ENCODE measurements around the gene CERS5.

The CERS5 gene

GRCh38 chr12:50104417-50105366 is 62.5 kb downstream of the CERS5 start:
- no peak overlapping the region for H3K18ac ChIP-seq (ENCODE audit: low read length)
- H2AFZ ChIP-seq (ENCODE audit: insufficient read depth, low read length, poor library complexity) = no peak overlapping the region
- H2BK12ac ChIP-seq (ENCODE audit: low read length) = no peak overlapping the region
- no peak overlapping the region for H4K12ac ChIP-seq (ENCODE audit: low read depth, low read length)
- no peaks in the 10 kb centered on the region for H3K79me2 ChIP-seq (ENCODE audit: control insufficient read depth, insufficient read depth, low read length, poor library complexity)
- H3K27me3 ChIP-seq (ENCODE audit: insufficient read depth, low read length) = no peaks in the 10 kb centered on the region
- H3K9ac ChIP-seq (ENCODE audit: low read length) = no peak overlapping the region
- H3K36me3 ChIP-seq (ENCODE audit: control insufficient read depth in 1 of 2, insufficient read depth in 2 of 2, low read length in 2 of 2) = peaks cover 4 to 9% of the 10 kb centered on the region in 2 experiments
- H2BK5ac ChIP-seq (ENCODE audit: low read depth, low read length, poor library complexity) = no peak overlapping the region
- H3K23ac ChIP-seq (ENCODE audit: low read length) = no peak overlapping the region
- no peak overlapping the region for H3K14ac ChIP-seq (ENCODE audit: low read length)
- no peak overlapping the region for H3K27ac ChIP-seq (ENCODE audit: low read depth, low read length)
- H4K8ac ChIP-seq (ENCODE audit: low read depth, low read length) = no peak overlapping the region
- no peaks in the 10 kb centered on the region for H3K9me3 ChIP-seq (ENCODE audit: insufficient read depth, low read depth, low read length)
- no CpG with 5 or more reads among the region's 14 CpGs for WGBS (ENCODE audit: extremely low coverage, insufficient coverage, insufficient read length)
- DNase-seq = no peak
- no peak overlapping the region for H3K4me2 ChIP-seq (ENCODE audit: low read length)
- no peak overlapping the region for H2AK5ac ChIP-seq (ENCODE audit: low read length)
- H4K91ac ChIP-seq (ENCODE audit: low read depth, low read length) = no peak overlapping the region
- H3K4me1 ChIP-seq (ENCODE audit: control insufficient read depth in 1 of 2, insufficient read depth in 2 of 2, low read length in 2 of 2) = no peaks in the 10 kb centered on the region
- H3K4me3 ChIP-seq (ENCODE audit: low read depth, low read length) = no peak overlapping the region
- no peaks in the 10 kb centered on the region for H3K79me1 ChIP-seq (ENCODE audit: low read length)
- no peak overlapping the region for H2BK120ac ChIP-seq (ENCODE audit: insufficient read depth, low read length, poor library complexity)
- no peak overlapping the region for H3K4ac ChIP-seq (ENCODE audit: low read depth, low read length)

DNA sequence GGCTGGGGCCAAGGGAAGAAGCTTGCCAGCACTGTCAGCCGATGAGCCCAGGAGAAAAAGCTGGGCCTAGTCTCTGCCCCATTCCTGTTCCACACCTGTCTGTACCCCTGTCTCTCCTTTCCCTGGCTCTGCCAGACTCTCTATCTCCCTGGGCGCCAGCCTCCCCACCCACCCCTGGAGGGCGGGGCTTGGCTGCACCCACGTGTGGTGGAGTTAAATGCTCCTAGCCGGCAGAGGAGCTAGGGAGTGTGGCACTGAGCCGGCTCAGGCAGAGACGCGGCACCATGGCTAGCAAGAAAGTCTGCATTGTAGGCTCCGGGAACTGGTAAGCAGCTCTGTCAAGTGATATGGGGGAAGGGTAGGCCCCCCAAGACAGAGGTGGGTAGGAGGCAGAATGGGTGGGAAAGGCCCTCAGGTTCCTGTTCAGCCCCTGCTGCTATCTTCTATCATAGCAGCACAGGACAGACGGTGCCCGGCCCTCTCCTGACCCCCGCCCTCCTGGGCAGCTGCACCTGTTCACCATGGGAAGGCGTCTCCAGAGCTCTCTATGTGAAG is 63.3 kb downstream of the CERS5 start, which contains the start of gene GPD1:
GPD1 (plus strand) TSS at position 242 of the 555 bp plus-strand sequence; CDS start at position 285, 43 bp downstream.
- no CpG with 5 or more reads among the region's 13 CpGs for WGBS (ENCODE audit: extremely low coverage, insufficient coverage, insufficient read length)
- Histone ChIP-seq H3K27ac (ENCODE audit: low read depth, low read length) (no peak within 1 kb of the TSS), H2AFZ (ENCODE audit: insufficient read depth, low read length, poor library complexity) (no peak within 1 kb of the TSS)

DNA sequence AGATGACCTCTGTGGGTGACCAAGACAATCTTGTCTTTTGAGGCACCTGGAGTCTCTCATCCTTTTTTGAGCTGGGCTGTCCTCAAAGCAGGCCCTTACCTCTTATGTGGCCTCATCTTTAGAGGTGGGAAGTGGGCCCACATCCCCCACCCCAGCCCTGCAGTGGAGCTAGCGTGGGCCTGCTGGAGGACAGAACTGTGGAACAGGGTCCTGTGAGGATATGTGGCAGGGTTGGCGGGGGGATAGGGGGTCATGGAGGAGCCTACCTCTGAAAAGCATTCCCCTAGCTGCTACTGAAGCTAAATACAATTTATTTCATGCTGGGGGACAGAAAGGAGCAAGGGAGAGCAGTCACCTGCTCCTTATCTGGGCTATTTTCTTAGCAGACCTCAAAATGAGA is 63.8 kb downstream of the CERS5 start:
- no peak overlapping the region for H4K91ac ChIP-seq (ENCODE audit: low read depth, low read length)
- H3K14ac ChIP-seq (ENCODE audit: low read length) = no peak overlapping the region
- no peak overlapping the region for H2BK120ac ChIP-seq (ENCODE audit: insufficient read depth, low read length, poor library complexity)
- H3K9me3 ChIP-seq (ENCODE audit: insufficient read depth, low read depth, low read length) = no peaks in the 10 kb centered on the region
- no peaks in the 10 kb centered on the region for H3K79me2 ChIP-seq (ENCODE audit: control insufficient read depth, insufficient read depth, low read length, poor library complexity)
- no peak overlapping the region for H2AK5ac ChIP-seq (ENCODE audit: low read length)
- H3K27me3 ChIP-seq (ENCODE audit: insufficient read depth, low read length) = no peaks in the 10 kb centered on the region
- no peak overlapping the region for H3K4me2 ChIP-seq (ENCODE audit: low read length)
- DNase-seq = no peak
- no peak overlapping the region for H2AFZ ChIP-seq (ENCODE audit: insufficient read depth, low read length, poor library complexity)
- H3K18ac ChIP-seq (ENCODE audit: low read length) = no peak overlapping the region
- WGBS (ENCODE audit: extremely low coverage, insufficient coverage, insufficient read length) = no CpG with 5 or more reads among the region's 2 CpGs
- H3K36me3 ChIP-seq (ENCODE audit: control insufficient read depth in 1 of 2, insufficient read depth in 2 of 2, low read length in 2 of 2) = peaks cover 16 to 22% of the 10 kb centered on the region in 2 experiments
- H4K8ac ChIP-seq (ENCODE audit: low read depth, low read length) = no peak overlapping the region
- H3K4ac ChIP-seq (ENCODE audit: low read depth, low read length) = no peak overlapping the region
- H3K79me1 ChIP-seq (ENCODE audit: low read length) = no peaks in the 10 kb centered on the region
- no peaks in the 10 kb centered on the region for H3K4me1 ChIP-seq (ENCODE audit: control insufficient read depth in 1 of 2, insufficient read depth in 2 of 2, low read length in 2 of 2)
- H3K4me3 ChIP-seq (ENCODE audit: low read depth, low read length) = no peak overlapping the region
- H2BK5ac ChIP-seq (ENCODE audit: low read depth, low read length, poor library complexity) = no peak overlapping the region
- H3K23ac ChIP-seq (ENCODE audit: low read length) = no peak overlapping the region
- H2BK12ac ChIP-seq (ENCODE audit: low read length) = no peak overlapping the region
- H3K27ac ChIP-seq (ENCODE audit: low read depth, low read length) = no peak overlapping the region
- H3K9ac ChIP-seq (ENCODE audit: low read length) = no peak overlapping the region
- no peak overlapping the region for H4K12ac ChIP-seq (ENCODE audit: low read depth, low read length)

More for the DNA sequence above, 63.3 kb downstream of the CERS5 start, which contains the start of gene GPD1:
- peak in 1 of 2 donors; percentile 27 for DNase-seq
- Histone ChIP-seq H3K14ac (ENCODE audit: low read length) (no peak within 1 kb of the TSS), H3K18ac (ENCODE audit: low read length) (no peak within 1 kb of the TSS), H3K4ac (ENCODE audit: low read depth, low read length) (no peak within 1 kb of the TSS), H2AK5ac (ENCODE audit: low read length) (no peak within 1 kb of the TSS), H4K12ac (ENCODE audit: low read depth, low read length) (no peak within 1 kb of the TSS), H3K4me1 (ENCODE audit: control insufficient read depth in 1 of 2, insufficient read depth in 2 of 2, low read length in 2 of 2) (no peaks in the 10 kb centered on the region), H3K9ac (ENCODE audit: low read length) (no peak within 1 kb of the TSS), H3K36me3 (ENCODE audit: control insufficient read depth in 1 of 2, insufficient read depth in 2 of 2, low read length in 2 of 2) (peaks cover 13 to 17% of the 10 kb centered on the region in 2 experiments), H3K79me2 (ENCODE audit: control insufficient read depth, insufficient read depth, low read length, poor library complexity) (no peaks in the 10 kb centered on the region), H2BK120ac (ENCODE audit: insufficient read depth, low read length, poor library complexity) (no peak within 1 kb of the TSS), H3K23ac (ENCODE audit: low read length) (no peak within 1 kb of the TSS), H2BK12ac (ENCODE audit: low read length) (no peak within 1 kb of the TSS), H3K9me3 (ENCODE audit: insufficient read depth, low read depth, low read length) (no peaks in the 10 kb centered on the region), H2BK5ac (ENCODE audit: low read depth, low read length, poor library complexity) (no peak within 1 kb of the TSS), H4K91ac (ENCODE audit: low read depth, low read length) (no peak within 1 kb of the TSS), H3K4me2 (ENCODE audit: low read length) (no peak within 1 kb of the TSS), H4K8ac (ENCODE audit: low read depth, low read length) (no peak within 1 kb of the TSS), H3K4me3 (ENCODE audit: low read depth, low read length) (no peak within 1 kb of the TSS), H3K79me1 (ENCODE audit: low read length) (no peaks in the 10 kb centered on the region), H3K27me3 (ENCODE audit: insufficient read depth, low read length) (no peaks in the 10 kb centered on the region)

DNA sequence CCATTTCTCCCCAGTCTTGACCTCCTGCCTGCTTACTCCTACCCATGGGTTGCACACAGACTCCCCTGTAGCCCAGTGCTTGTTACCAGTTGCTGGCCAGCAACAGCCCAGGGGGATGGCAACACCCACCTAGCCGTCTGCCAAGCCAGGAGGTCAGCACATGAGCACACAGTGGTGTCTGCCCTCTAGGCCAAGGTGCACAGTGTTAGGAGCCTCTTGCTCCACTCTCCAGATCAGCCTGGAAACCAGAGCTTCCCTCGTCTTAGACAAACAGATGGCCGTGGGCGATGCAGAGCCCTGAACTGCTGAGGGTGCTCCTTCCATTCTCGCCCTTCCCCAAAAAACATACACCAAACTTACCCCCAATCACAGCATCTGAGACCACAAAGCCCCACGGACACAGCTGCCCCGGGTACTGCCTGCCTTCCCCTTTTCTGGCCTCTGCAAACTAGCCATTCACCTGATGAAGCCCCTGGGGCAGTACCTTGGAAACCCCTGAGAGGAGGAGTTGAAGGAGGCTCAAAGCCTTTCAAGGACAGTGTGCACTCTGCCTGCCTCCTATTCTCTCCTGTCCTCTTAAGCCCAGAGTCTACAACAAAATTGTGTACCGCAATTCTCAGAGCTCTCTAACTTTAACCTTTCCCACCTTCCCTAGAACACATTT is 64.4 kb downstream of the CERS5 start:
- Histone ChIP-seq H3K4me2 (ENCODE audit: low read length) (no peak overlapping the region), H3K4me3 (ENCODE audit: low read depth, low read length) (no peak overlapping the region), H2AK5ac (ENCODE audit: low read length) (no peak overlapping the region), H3K79me1 (ENCODE audit: low read length) (no peaks in the 10 kb centered on the region), H3K23ac (ENCODE audit: low read length) (no peak overlapping the region), H3K79me2 (ENCODE audit: control insufficient read depth, insufficient read depth, low read length, poor library complexity) (no peaks in the 10 kb centered on the region), H4K91ac (ENCODE audit: low read depth, low read length) (no peak overlapping the region), H3K4ac (ENCODE audit: low read depth, low read length) (no peak overlapping the region), H4K12ac (ENCODE audit: low read depth, low read length) (no peak overlapping the region), H4K8ac (ENCODE audit: low read depth, low read length) (no peak overlapping the region), H3K18ac (ENCODE audit: low read length) (no peak overlapping the region), H3K14ac (ENCODE audit: low read length) (no peak overlapping the region), H2BK120ac (ENCODE audit: insufficient read depth, low read length, poor library complexity) (no peak overlapping the region), H2AFZ (ENCODE audit: insufficient read depth, low read length, poor library complexity) (no peak overlapping the region), H3K27ac (ENCODE audit: low read depth, low read length) (no peak overlapping the region), H2BK12ac (ENCODE audit: low read length) (no peak overlapping the region), H3K9me3 (ENCODE audit: insufficient read depth, low read depth, low read length) (no peaks in the 10 kb centered on the region), H3K27me3 (ENCODE audit: insufficient read depth, low read length) (no peaks in the 10 kb centered on the region), H3K4me1 (ENCODE audit: control insufficient read depth in 1 of 2, insufficient read depth in 2 of 2, low read length in 2 of 2) (no peaks in the 10 kb centered on the region), H3K9ac (ENCODE audit: low read length) (no peak overlapping the region), H3K36me3 (ENCODE audit: control insufficient read depth in 1 of 2, insufficient read depth in 2 of 2, low read length in 2 of 2) (peaks cover 21 to 27% of the 10 kb centered on the region in 2 experiments), H2BK5ac (ENCODE audit: low read depth, low read length, poor library complexity) (no peak overlapping the region)
- DNase-seq = no peak
- no CpG with 5 or more reads among the region's 8 CpGs for WGBS (ENCODE audit: extremely low coverage, insufficient coverage, insufficient read length)
